ENCODE data around the gene CNBD2.

The CNBD2 gene

DNA sequence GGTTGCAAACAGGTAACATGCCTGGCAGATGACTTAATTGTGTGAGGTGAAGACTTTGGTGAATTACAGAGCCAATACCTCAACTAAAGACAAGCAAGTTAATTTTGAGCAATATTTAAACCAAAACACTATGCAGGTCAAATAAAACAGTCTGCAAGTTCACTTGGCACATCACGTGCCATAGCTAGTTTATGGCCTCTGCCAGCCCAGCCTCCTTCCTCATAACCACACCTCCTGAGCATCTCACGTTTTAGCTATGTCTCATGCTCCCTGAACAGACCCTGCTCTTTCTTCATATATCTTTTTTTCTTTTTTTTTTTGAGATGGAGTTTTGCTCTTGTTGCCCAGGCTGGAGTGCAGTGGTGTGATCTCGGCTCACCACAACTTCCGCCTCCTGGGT lies 4.5 kb upstream of the CNBD2 start:
- DNase-seq = no peak
- no peak overlapping the region for H3K4me3 ChIP-seq
- H3K27me3 ChIP-seq = no peaks in the 10 kb centered on the region
- H3K27ac ChIP-seq = no peak overlapping the region
- H3K36me3 ChIP-seq = no peaks in the 10 kb centered on the region
- H3K4me1 ChIP-seq = no peaks in the 10 kb centered on the region
- intact Hi-C loops (cut with DNase I; ENCODE audit: low total_unique reads) = no loop called here
- TF ChIP-seq, protein P1, sequence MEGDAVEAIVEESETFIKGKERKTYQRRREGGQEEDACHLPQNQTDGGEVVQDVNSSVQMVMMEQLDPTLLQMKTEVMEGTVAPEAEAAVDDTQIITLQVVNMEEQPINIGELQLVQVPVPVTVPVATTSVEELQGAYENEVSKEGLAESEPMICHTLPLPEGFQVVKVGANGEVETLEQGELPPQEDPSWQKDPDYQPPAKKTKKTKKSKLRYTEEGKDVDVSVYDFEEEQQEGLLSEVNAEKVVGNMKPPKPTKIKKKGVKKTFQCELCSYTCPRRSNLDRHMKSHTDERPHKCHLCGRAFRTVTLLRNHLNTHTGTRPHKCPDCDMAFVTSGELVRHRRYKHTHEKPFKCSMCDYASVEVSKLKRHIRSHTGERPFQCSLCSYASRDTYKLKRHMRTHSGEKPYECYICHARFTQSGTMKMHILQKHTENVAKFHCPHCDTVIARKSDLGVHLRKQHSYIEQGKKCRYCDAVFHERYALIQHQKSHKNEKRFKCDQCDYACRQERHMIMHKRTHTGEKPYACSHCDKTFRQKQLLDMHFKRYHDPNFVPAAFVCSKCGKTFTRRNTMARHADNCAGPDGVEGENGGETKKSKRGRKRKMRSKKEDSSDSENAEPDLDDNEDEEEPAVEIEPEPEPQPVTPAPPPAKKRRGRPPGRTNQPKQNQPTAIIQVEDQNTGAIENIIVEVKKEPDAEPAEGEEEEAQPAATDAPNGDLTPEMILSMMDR (IDR thresholded peaks at IDR 0.05) = no peak
- H3K9me3 ChIP-seq = no peaks in the 10 kb centered on the region

DNA sequence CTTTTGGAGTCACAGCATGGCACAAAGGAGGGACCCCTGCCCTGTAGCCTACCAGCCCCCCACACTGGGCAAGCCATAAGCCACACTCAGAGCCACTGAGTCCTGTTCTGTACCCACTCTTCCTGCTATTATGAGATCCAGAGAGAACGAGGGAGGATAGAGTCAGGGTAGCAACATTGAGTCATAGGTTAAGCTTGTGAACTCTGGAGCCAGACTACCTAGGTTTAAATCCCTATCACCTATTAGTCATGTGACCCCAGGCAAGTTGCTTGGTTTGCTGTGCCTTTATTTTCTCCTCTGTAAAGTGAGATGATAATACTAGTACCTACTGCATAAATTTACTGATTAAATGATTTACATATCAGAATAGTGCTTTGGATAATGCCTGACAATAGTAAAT lies 540 bp downstream of the CNBD2 start:
- no peaks in the 10 kb centered on the region for H3K27me3 ChIP-seq
- TF ChIP-seq, protein P1 (IDR thresholded peaks at IDR 0.05) = no peak
- no peak overlapping the region for H3K27ac ChIP-seq
- no peak overlapping the region for H3K4me3 ChIP-seq
- H3K36me3 ChIP-seq = no peaks in the 10 kb centered on the region
- no peak for DNase-seq
- H3K4me1 ChIP-seq = no peaks in the 10 kb centered on the region
- H3K9me3 ChIP-seq = no peaks in the 10 kb centered on the region
- intact Hi-C loops (cut with DNase I; ENCODE audit: low total_unique reads) = no loop called here

DNA sequence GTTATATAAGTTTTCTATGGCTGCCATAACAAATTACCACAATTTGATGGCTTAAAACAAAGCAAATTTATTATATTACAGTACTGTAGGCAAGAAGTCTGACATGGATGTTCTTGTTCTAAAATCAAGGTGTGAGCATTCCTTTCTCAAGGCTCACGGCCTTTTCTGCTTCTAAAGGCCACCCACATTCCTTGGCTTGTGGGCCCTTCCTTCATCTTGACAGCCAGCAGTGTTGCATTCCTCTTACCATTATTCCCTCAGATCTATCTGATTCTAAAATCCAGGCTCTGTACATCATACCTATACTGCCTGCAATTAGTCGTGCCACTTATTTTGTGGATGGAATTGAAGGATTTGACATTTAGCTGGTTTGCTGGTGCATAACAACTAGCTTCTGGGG lies 3.6 kb downstream of the CNBD2 start:
- intact Hi-C loops (cut with DNase I; ENCODE audit: low total_unique reads) = no loop called here
- H3K27ac ChIP-seq = no peak overlapping the region
- DNase-seq = no peak

DNA sequence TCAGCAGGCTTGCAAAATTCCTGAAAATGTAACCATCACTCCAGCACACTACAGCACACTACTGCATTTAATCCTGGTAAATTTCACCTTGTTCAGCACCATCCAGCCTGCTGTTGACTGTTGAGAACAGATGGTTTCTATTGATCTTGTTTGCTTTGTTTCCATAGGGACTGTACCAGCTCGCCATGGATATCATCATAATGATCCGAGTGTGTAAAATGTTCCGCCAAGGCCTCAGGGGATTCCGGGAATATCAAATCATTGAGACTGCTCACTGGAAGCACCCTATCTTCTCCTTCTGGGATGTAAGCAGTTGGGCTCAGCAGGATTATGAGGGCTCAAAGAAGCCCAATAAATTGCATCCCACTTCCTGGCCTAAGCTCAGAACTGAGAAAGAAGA lies 4.1 kb downstream of the CNBD2 start:
- Histone ChIP-seq H3K36me3 (no peaks in the 10 kb centered on the region), H3K4me3 (no peak overlapping the region), H3K9me3 (no peaks in the 10 kb centered on the region), H3K4me1 (no peaks in the 10 kb centered on the region), H3K27me3 (no peaks in the 10 kb centered on the region), H3K27ac (no peak overlapping the region)
- TF ChIP-seq, protein P1 (IDR thresholded peaks at IDR 0.05) = no peak
- no peak for DNase-seq
- intact Hi-C loops (cut with DNase I; ENCODE audit: low total_unique reads) = no loop called here

More for the DNA sequence above, 3.6 kb downstream of the CNBD2 start:
- Histone ChIP-seq H3K9me3 (no peaks in the 10 kb centered on the region), H3K4me1 (no peaks in the 10 kb centered on the region), H3K27me3 (no peaks in the 10 kb centered on the region), H3K36me3 (no peaks in the 10 kb centered on the region), H3K4me3 (no peak overlapping the region)
- TF ChIP-seq, protein P1 (IDR thresholded peaks at IDR 0.05) = no peak

DNA sequence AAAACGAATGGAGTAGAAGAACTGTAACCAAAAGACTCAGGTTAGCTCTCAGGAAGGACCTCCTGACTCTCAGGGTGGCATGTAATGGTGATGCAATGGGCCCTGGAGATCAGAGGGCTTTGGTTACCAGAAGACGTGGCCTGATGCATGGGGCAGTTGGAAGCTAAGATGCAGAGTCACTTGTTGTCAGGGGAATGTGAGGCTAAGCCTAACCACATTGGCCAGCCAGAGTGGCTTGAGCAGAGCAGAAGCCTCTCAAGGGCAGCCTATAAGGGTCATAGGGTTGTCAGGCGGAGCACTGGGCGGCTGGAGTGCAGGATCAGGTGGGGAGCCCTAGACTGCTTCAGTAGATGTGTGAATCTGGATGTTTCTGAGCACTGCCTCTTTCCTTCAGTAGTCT lies 5.9 kb downstream of the CNBD2 start:
- no peak overlapping the region for H3K4me3 ChIP-seq
- H3K4me1 ChIP-seq = no peaks in the 10 kb centered on the region
- intact Hi-C loops (cut with DNase I; ENCODE audit: low total_unique reads) = no loop called here
- no peaks in the 10 kb centered on the region for H3K27me3 ChIP-seq
- no peak for DNase-seq
- no peaks in the 10 kb centered on the region for H3K9me3 ChIP-seq
- TF ChIP-seq, protein P1 (IDR thresholded peaks at IDR 0.05) = no peak
- no peak overlapping the region for H3K27ac ChIP-seq
- H3K36me3 ChIP-seq = no peaks in the 10 kb centered on the region
